ENCODE data around the gene SPNS1.
"Not testable (repeated sequence)": the region's sequence is repeated elsewhere in the genome, so short reads cannot be mapped to it uniquely, and the experiment has no call there.

The SPNS1 gene

GRCh38 chr16:28951410-28951943 lies 23.1 kb upstream of the SPNS1 start:
- in situ Hi-C loops (cut with HindIII; ENCODE audit: low sequenced_read_pairs): no loop called here

DNA sequence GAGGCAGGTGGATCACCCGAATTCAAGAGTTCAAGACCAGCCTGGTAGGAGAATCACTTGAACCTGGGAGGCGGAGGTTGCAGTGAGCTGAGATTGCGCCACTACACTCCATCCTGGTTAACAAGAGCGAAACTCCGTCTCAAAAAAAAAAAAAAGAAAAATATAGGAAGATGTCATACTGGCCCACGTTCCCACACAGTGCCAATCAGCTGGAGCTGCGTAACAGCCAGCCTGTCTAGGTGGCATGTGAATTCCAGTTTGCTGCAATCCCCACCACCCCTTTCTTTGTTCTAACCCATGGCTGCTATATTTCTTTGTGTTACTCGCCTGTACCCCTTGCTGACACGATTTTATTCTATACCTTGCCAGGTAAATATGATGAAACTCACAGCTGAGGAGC lies 16.4 kb upstream of the SPNS1 start:
- in situ Hi-C loops (cut with HindIII; ENCODE audit: low sequenced_read_pairs): no loop called here

DNA sequence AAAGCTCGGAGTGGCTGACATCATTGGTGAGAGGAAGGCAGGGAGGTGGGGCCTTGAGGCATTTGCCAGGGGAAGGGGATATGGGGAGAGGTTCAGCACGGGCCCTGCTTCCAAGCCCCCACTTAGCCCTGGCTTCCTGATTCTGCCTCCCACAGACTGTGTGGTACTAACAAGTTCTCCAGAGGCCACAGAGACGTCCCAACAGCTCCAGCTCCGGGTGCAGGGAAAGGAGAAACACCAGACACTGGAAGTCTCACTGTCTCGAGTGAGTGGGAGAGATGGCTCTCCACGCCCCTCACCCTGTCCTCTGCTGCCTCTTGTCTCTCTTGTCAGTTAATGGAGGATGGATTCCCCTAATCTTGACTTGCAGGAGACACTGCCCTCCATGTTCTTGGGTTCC lies 15.7 kb upstream of the SPNS1 start:
- in situ Hi-C loops (cut with HindIII; ENCODE audit: low sequenced_read_pairs): no loop called here

DNA sequence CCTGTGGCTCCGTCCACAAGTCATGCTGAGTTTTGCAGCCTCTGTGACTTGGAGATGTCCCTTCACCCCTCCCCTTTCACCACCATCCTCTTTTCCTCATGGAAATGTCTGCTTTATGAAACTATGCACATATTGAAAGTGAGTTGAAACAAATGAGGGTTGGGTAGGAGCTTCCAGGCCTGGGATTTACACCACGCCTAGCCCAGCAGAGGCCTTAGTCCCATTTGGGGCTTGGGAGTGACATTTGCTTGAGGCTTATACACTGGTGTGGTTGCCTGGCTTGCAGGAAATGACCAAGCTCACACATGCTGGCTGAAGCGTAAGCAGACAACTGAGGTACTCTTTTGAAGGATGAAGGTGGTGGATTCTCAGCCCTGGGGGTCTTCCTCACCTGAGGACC lies 10.5 kb upstream of the SPNS1 start:
- in situ Hi-C loops (cut with HindIII; ENCODE audit: low sequenced_read_pairs): loop anchor here (10.0 kb wide), 1 partner anchor 89 kb away; the partner anchor contains the start of gene ATP2A1

DNA sequence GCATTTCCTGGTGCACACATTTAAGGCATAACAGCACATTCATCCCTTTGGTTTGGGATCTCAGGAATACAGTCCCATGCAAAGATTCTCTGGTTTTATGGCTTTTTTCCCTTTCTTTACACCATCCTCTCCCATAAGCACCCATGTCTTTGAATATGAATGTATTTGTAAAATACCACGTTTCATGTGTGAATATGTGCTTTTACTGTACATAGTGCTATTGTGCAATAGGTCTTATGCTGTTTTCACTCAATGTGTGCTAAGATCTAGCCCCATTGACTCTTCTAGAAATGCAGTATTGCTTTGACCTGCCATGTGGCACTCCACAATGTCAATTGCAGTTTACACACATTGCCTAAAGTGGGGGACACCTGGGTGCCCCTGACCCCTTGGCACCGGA lies 10.1 kb upstream of the SPNS1 start:
- in situ Hi-C loops (cut with HindIII; ENCODE audit: low sequenced_read_pairs): loop anchor here (10.0 kb wide), 1 partner anchor 90 kb away; the partner anchor contains the start of gene ATP2A1

DNA sequence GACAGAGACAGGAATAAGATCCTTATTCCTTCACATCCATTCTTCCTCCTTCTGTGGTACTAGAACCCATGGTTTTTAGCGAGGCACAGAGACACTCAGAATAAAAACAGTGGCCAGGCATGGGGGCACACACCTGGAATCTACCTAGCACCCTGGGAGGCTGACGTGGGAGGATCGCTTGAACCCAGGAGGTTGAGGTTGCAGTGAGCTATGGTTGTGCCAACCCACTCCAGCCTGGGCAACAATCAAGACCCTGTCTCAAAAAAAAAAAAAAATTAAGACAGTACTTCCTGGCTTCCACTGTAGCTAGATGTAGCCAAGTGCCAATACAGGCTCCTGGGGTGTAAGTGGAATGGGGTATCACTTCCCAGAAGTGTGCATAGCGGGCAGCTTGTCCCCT lies 7.4 kb upstream of the SPNS1 start:
- in situ Hi-C loops (cut with HindIII; ENCODE audit: low sequenced_read_pairs): loop anchor here (10.0 kb wide), 1 partner anchor 92 kb away; the partner anchor contains the start of gene ATP2A1

GRCh38 chr16:28969696-28970095 lies 4.9 kb upstream of the SPNS1 start:
- in situ Hi-C loops (cut with HindIII; ENCODE audit: low sequenced_read_pairs): loop anchor here (10.0 kb wide), 1 partner anchor 95 kb away; the partner anchor contains the start of gene ATP2A1

DNA sequence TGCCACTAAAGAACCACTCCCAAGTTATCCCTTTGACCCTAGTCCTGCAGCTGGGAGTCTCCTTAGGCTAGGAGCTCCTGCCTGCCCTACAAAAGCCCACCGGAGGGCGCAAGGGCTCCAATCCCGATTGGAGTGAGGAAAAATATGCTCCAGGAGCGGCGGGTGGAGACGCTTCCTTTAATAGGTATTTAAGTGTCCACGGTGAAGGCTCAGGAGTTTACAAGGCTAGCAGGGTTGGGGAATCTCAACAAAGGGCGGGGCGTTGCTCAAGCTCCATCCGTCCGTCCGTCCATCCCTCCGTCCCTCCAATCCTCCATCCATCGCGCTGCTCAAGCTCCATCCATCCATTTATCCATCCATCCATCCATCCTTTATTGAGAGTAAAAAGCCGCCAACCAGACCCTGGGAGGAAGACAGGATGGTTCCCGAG lies 556 bp upstream of the SPNS1 start:
- in situ Hi-C loops (cut with HindIII; ENCODE audit: low sequenced_read_pairs): no loop called here

GRCh38 chr16:28975158-28975599 lies 601 bp downstream of the SPNS1 start:
- in situ Hi-C loops (cut with HindIII; ENCODE audit: low sequenced_read_pairs): no loop called here

- in situ Hi-C loops (cut with HindIII; ENCODE audit: low sequenced_read_pairs): no loop called here
Observed at GRCh38 chr16:28977703-28978662, 3.4 kb downstream of the SPNS1 start.

GRCh38 chr16:28980330-28980729 lies 5.8 kb downstream of the SPNS1 start:
- in situ Hi-C loops (cut with HindIII; ENCODE audit: low sequenced_read_pairs): not testable (repeated sequence)

- in situ Hi-C loops (cut with HindIII; ENCODE audit: low sequenced_read_pairs): no loop called here
Observed at GRCh38 chr16:28980929-28981328, 6.4 kb downstream of the SPNS1 start.

DNA sequence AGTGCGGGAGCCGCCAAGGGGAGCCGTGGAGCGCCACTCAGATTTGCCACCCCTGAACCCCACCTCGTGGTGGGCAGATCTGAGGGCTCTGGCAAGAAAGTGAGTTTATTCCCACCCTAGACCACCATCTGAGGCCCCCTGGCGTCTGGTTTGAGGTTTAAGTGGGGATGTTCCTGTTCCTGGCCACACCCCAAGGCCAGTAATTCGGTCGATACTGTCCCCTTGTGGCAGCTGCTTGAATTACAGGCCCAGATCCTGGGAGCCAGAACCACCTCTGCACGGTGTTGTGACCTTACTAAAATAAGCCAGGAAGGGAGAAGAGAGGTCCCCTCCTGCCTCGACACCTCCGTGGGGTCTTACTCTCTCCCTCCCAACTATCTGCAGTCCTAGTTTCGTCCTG lies 6.9 kb downstream of the SPNS1 start:
- in situ Hi-C loops (cut with HindIII; ENCODE audit: low sequenced_read_pairs): no loop called here

DNA sequence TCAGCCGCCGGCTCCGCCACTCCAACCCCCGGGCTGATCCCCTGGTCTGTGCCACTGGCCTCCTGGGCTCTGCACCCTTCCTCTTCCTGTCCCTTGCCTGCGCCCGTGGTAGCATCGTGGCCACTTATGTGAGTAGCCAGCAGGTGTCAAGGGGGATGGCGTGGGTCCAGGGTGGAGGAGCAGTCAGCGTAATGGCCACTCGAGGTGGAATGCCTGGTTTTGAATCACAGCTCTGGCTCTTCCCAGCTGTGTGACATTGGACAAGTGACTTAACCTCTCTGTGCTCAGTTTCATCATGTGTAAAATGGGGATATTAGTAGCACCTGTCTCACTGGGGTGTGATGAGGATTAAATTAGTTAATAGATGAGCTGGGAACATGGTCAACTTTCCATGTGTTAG lies 7.8 kb downstream of the SPNS1 start:
- in situ Hi-C loops (cut with HindIII; ENCODE audit: low sequenced_read_pairs): no loop called here

GRCh38 chr16:28982949-28983348 lies 8.4 kb downstream of the SPNS1 start:
- in situ Hi-C loops (cut with HindIII; ENCODE audit: low sequenced_read_pairs): no loop called here

- in situ Hi-C loops (cut with HindIII; ENCODE audit: low sequenced_read_pairs): no loop called here
Observed at GRCh38 chr16:28983644-28984043, 9.1 kb downstream of the SPNS1 start.

DNA sequence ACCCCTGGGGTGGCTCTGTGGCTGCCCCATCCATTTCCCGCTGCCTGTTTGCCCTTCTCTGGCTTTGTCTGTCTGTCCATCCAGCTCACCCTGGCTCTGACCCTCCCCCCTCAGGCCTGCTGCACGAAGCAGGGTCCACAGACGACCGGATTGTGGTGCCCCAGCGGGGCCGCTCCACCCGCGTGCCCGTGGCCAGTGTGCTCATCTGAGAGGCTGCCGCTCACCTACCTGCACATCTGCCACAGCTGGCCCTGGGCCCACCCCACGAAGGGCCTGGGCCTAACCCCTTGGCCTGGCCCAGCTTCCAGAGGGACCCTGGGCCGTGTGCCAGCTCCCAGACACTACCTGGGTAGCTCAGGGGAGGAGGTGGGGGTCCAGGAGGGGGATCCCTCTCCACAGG lies 9.5 kb downstream of the SPNS1 start:
- in situ Hi-C loops (cut with HindIII; ENCODE audit: low sequenced_read_pairs): no loop called here

GRCh38 chr16:28984619-28985135 lies 10.1 kb downstream of the SPNS1 start, which contains the start of gene LAT:
LAT (plus strand) TSS chr16:28985052; CDS start chr16:28985418, 366 bp downstream.
- in situ Hi-C loops (cut with HindIII; ENCODE audit: low sequenced_read_pairs): no loop called here

DNA sequence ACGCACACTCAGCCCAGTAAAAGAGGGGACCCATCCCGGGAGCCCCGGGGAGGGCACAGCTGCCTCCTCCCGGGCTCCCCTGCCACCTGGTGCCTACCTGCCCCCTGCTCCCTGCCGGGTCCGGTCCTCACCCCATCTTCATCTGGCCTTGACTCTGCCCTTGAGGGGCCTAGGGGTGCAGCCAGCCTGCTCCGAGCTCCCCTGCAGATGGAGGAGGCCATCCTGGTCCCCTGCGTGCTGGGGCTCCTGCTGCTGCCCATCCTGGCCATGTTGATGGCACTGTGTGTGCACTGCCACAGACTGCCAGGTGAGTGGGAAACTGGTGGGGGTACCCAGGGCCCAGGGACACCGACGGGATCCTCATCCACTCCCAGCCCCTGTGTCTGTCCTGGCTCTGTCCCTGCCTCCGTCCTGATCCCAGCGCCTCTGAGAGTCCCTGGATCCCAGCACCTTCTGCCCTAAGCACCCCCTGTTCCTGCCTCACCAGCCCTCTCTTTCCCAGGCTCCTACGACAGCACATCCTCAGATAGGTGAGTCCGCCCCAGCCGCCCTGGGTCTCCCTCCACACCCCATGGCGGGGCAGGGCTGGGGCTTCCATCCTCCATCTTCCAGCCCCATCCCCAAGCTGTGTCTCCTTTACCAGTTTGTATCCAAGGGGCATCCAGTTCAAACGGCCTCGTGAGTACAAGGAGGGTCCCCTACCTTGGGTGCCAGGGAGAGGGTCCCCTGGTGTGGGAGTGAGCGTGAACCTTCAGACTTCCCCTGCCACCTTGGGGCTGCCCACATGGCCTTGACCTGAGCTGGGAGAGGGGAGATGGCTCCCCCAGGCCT lies 10.8 kb downstream of the SPNS1 start:
- in situ Hi-C loops (cut with HindIII; ENCODE audit: low sequenced_read_pairs): no loop called here

DNA sequence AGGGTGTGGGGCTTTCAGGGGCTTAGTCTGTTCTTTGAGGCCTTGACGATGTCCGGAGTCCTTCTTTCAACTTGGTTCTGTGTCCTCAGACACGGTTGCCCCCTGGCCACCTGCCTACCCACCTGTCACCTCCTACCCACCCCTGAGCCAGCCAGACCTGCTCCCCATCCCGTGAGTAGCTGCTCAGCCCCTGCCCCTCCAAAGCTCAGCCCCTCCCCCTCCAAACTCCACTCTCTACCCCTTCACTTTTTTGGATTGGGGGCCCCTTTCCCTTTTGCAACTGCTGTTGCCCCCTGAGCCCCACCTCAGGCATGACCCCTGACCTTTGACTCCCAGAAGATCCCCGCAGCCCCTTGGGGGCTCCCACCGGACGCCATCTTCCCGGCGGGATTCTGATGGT lies 11.5 kb downstream of the SPNS1 start:
- in situ Hi-C loops (cut with HindIII; ENCODE audit: low sequenced_read_pairs): no loop called here

DNA sequence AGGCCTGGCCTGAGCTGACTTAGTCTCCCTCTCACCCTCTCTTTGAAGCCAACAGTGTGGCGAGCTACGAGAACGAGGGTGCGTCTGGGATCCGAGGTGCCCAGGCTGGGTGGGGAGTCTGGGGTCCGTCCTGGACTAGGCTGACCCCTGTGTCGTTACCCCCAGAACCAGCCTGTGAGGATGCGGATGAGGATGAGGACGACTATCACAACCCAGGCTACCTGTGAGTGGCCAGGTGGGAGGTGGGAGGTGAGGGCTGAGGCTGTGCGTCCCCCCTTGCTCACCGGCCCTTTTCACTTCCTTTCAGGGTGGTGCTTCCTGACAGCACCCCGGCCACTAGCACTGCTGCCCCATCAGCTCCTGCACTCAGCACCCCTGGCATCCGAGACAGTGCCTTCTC lies 11.9 kb downstream of the SPNS1 start:
- in situ Hi-C loops (cut with HindIII; ENCODE audit: low sequenced_read_pairs): no loop called here

Data from DLD1 (cell line).